ENCODE results near the gene KIFC1. TPM values are rescaled to one million over a fixed set of nuclear protein-coding genes. Genes with fewer than 3 reads are reported as not detected.

KIFC1 gene
- total RNA-seq, 1 donor from 2014 or later = not detected

GRCh38 chr6:33417903-33418689, 26.5 kb downstream of the KIFC1 start, which contains the start of gene CUTA:
CUTA (minus strand) TSS chr6:33418107; CDS start chr6:33418000, 107 bp downstream.
- peak in 2 of 3 experiments; percentile 22 to 32 for TF ChIP-seq CTCF (IDR thresholded peaks at IDR 0.05)
- DNase-seq (ENCODE audit: low spot score in 2 of 2) = peak; percentile 99 to 100
- H3K4me1 ChIP-seq = peaks cover 13 to 30% of the 10 kb centered on the region in 2 donors
- peaks cover 26 to 29% of the 10 kb centered on the region in 2 donors for H3K36me3 ChIP-seq
- intact Hi-C loops (cut with DNase I) = loop anchor here (1.0 to 10.0 kb wide), 7 partner anchors 8 to 1873 kb away; partner anchors contain the start of genes AGPAT1, ATP6V1G2, DDX39B and NFKBIL1
- H3K9me3 ChIP-seq = no peaks in the 10 kb centered on the region
- H3K4me3 ChIP-seq = peak within 1 kb of the TSS; percentile 82 to 85
- H3K27ac ChIP-seq = peak within 1 kb of the TSS; percentile 95
- H3K27me3 ChIP-seq = no peaks in the 10 kb centered on the region

DNA sequence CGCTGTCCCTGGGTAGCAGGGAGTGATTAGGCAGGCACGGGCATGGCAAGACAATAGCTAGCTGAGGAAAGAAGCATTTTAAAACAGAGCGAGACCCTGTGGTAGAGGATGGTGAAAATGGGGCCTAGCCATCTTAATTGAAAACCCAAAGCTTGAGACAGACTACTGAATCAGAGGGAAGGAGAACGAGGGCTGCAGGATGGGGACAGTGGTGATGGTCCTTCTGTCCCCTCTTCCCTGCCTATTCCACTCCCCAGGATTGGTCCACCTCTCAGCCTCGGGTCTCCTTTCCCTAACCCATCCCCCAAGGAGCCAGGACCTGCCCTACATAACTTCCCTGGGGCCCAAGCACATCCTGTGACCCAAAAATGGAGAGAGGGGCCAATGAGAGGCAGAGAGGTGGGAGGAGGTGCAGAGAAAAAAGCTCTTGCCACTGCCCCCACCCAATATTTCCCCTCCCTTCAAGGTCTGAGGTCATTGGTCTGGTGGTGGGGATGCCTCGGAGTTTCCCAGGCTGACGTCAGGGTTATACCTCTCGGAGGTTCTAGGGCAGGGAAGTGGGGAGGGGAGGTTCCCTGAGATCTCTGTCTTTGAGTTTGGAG, 27.2 kb downstream of the KIFC1 start:
- no peak for TF ChIP-seq CTCF (IDR thresholded peaks at IDR 0.05)
- Histone ChIP-seq H3K27me3 (no peaks in the 10 kb centered on the region), H3K27ac (peak overlapping the region; percentile 95), H3K4me1 (peaks cover 13 to 33% of the 10 kb centered on the region in 2 donors), H3K4me3 (peak overlapping the region; percentile 69 to 77), H3K9me3 (no peaks in the 10 kb centered on the region), H3K36me3 (peaks cover 19 to 22% of the 10 kb centered on the region in 2 donors)
- DNase-seq (ENCODE audit: low spot score in 2 of 2) = no peak
- intact Hi-C loops (cut with DNase I) = loop anchor here (1.0 to 10.0 kb wide), 7 partner anchors 8 to 1874 kb away; partner anchors contain the start of genes AGPAT1, ATP6V1G2, DDX39B and NFKBIL1

- DNase-seq (ENCODE audit: low spot score in 2 of 2) = peak in 1 of 2 donors; percentile 86
- Histone ChIP-seq H3K36me3 (peaks cover 8 to 12% of the 10 kb centered on the region in 2 donors), H3K9me3 (no peaks in the 10 kb centered on the region), H3K27me3 (no peaks in the 10 kb centered on the region), H3K4me3 (peak within 1 kb of the TSS; percentile 69 to 77), H3K27ac (peak within 1 kb of the TSS; percentile 95), H3K4me1 (peaks cover 19 to 44% of the 10 kb centered on the region in 2 donors)
- no peak for TF ChIP-seq CTCF (IDR thresholded peaks at IDR 0.05)
- intact Hi-C loops (cut with DNase I) = loop anchor here (5.0 to 10.0 kb wide), 5 partner anchors 148 to 1875 kb away; partner anchors contain the start of genes AGPAT1, ATP6V1G2, DDX39B and NFKBIL1
Observed at GRCh38 chr6:33419580-33420490, 28.2 kb downstream of the KIFC1 start, which contains the start of gene SYNGAP1. SYNGAP1 (plus strand) TSS chr6:33420065; CDS start chr6:33420265, 200 bp downstream.

DNA sequence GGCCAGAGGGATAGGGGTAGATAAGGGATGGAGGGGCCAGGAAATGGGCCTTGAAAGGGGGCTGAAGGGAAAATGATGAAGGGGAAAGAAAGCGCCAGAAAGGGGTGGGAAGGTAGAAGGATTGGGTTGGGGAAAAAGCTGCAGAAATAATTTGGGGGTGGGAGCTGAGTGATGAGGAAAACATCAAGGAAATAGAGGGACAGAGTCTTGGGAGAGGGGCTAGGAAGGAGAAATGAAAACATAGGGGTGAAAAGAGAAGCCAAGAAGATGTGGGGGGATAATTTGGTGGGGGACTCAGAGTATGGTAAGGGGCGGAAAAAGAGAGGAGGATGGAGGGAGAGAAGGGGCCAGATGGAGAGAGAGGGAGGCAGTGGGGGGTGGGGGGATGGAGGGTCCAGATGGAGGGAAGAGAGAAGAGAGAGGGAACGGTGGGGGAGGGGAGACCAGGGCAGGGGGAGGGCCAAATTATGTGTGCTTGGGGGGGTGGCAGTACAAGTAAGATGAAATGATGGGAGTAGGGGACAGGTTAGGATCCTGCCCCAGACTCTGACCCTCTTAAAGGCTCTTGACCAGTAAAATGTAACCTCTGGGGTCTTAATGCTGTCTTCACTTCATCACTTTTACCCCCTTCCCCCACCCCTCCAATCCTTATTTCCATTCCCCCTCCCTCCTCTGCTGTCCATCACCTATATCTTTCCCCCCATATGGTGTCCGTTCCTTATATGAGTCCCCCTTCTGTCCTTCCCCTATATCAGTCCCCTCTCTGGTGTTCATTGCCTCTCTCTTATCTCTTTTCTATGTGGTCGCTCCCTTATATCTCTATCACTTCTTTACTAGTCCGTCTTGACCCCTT, 29.1 kb downstream of the KIFC1 start:
- no peaks in the 10 kb centered on the region for H3K27me3 ChIP-seq
- peaks cover 21 to 43% of the 10 kb centered on the region in 2 donors for H3K4me1 ChIP-seq
- DNase-seq (ENCODE audit: low spot score in 2 of 2) = no peak
- intact Hi-C loops (cut with DNase I) = no loop called here
- H3K9me3 ChIP-seq = no peaks in the 10 kb centered on the region
- H3K27ac ChIP-seq = peak overlapping the region; percentile 95
- H3K4me3 ChIP-seq = peak overlapping the region; percentile 62 to 77
- no peak for TF ChIP-seq CTCF (IDR thresholded peaks at IDR 0.05)
- peaks cover 1 to 3% of the 10 kb centered on the region in 2 donors for H3K36me3 ChIP-seq
